WERI-Rb-1 (cell line): ENCODE measurements around the gene CYBA.

Experiments used
- DNase-seq: peaks from one replicate; pipeline ENCODE4 v3.0.0-alpha.2; 2020
- H3K27ac ChIP-seq: fragments of 250-450 bp; sonication (Bioruptor Pico); 2 replicates; pipeline ENCODE4 v1.5.1; 2020; ENCODE audit warnings: mild to moderate bottlenecking, moderate library complexity
- H3K27me3 ChIP-seq: fragments of 250-450 bp; sonication (Bioruptor Pico); 2 replicates; pipeline ENCODE4 v1.5.1; 2021; ENCODE audit warnings: mild to moderate bottlenecking, low read depth, moderate library complexity; ENCODE audit not compliant: insufficient read depth, severe bottlenecking
- H3K36me3 ChIP-seq: fragments of 250-450 bp; sonication (Bioruptor Pico); 2 replicates; pipeline ENCODE4 v1.5.1; 2020; ENCODE audit warnings: mild to moderate bottlenecking, moderate library complexity
- H3K4me3 ChIP-seq: 2 replicates; pipeline ENCODE4 v1.5.1; 2011; ENCODE audit warnings: low read depth, mild to moderate bottlenecking, control low read depth, low read length
- H3K9me3 ChIP-seq: fragments of 250-450 bp; sonication (Bioruptor Pico); 2 replicates; pipeline ENCODE4 v1.5.1; 2021; ENCODE audit warnings: mild to moderate bottlenecking, moderate library complexity; ENCODE audit not compliant: severe bottlenecking
- CTCF ChIP-seq: IDR thresholded peaks from 2 replicates; pipeline ENCODE4 v1.5.1; 2011; ENCODE audit warnings: low read depth, mild to moderate bottlenecking, control low read depth, inconsistent platforms, low read length

Gene CYBA

GRCh38 chr16:88605186-88606147 lies 45.4 kb downstream of the CYBA start:
- Histone ChIP-seq H3K36me3 (peaks cover 4% of the 10 kb centered on the region), H3K4me3 (no peak overlapping the region), H3K9me3 (no peaks in the 10 kb centered on the region), H3K27ac (no peak overlapping the region), H3K27me3 (no peaks in the 10 kb centered on the region)
- no peak for TF ChIP-seq CTCF
- DNase-seq: no peak

DNA sequence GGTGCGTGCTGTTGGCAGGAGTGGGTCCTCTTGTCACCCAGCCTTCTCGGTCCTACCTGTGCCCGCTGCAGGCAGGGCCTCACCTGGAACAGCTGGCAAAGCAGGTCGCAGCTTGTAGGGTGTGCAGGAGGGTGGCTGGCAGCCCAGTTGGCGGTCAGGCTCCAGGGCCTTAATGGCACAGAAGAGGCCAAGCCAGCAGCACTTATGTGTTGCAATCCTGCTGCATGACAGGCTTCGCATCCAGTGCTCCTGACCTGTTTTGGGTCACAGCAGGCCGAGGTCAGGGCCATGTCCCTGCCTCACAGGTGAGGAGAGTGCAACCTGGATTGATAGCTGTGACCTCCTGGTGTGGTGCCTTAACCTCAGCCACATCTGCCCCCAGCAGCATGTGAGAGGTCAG lies 48.8 kb downstream of the CYBA start:
- H3K9me3 ChIP-seq: no peaks in the 10 kb centered on the region
- no peak overlapping the region for H3K27ac ChIP-seq
- DNase-seq: no peak
- no peaks in the 10 kb centered on the region; the same call in 1 of the 2 replicates for H3K36me3 ChIP-seq
- TF ChIP-seq CTCF: no peak
- no peaks in the 10 kb centered on the region for H3K27me3 ChIP-seq
- H3K4me3 ChIP-seq: no peak overlapping the region

- DNase-seq: no peak
Measured at GRCh38 chr16:88601313-88602036, 49.4 kb downstream of the CYBA start.

GRCh38 chr16:88600539-88600896 lies 50.3 kb downstream of the CYBA start:
- no peak overlapping the region for H3K27ac ChIP-seq
- H3K4me3 ChIP-seq: no peak overlapping the region
- no peaks in the 10 kb centered on the region for H3K9me3 ChIP-seq
- TF ChIP-seq CTCF: no peak
- H3K27me3 ChIP-seq: no peaks in the 10 kb centered on the region
- no peaks in the 10 kb centered on the region; the same call in 1 of the 2 replicates for H3K36me3 ChIP-seq
- DNase-seq: no peak

More at GRCh38 chr16:88601313-88602036, 49.4 kb downstream of the CYBA start:
- Histone ChIP-seq H3K27ac (no peak overlapping the region), H3K36me3 (no peaks in the 10 kb centered on the region; the same call in 1 of the 2 replicates), H3K27me3 (no peaks in the 10 kb centered on the region), H3K9me3 (no peaks in the 10 kb centered on the region), H3K4me3 (no peak overlapping the region)
- no peak for TF ChIP-seq CTCF

DNA sequence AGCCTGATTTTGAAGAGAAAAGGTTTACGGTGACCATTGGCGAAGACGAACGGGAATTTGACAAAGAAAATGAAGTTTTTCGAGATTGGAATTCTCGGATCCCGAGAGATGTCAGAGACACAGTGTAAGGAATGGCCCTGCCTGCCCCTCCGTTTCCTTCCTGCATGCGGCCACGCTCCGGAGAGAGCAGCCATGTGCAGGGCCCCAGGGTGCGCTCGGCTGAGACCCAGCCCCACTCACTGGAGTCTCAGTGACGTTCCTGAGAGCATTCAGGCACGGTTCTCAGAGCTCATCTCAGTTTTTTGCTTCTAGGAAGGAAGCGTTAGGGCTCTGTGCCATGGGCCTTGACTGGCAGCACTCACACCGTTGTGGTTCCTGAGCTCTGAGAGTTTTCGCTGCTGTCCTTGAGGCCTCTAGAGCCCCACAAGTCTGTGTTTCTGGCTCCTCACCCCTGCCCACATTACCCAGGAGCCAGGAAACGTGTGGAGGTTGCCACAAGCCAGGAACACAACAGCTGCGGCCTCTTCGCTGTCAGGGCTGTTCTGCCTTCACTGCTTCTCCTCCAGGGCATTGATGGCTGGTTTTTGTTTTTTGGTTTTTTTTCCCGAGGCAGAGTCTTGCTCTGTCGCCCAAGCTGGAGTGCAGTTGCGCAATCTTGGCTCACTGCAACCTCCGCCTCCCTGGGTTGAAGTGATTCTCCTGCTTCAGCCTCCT lies 50.9 kb downstream of the CYBA start:
- DNase-seq: no peak
- Histone ChIP-seq H3K4me3 (no peak overlapping the region), H3K36me3 (no peaks in the 10 kb centered on the region; the same call in 1 of the 2 replicates), H3K27me3 (no peaks in the 10 kb centered on the region), H3K27ac (no peak overlapping the region), H3K9me3 (no peaks in the 10 kb centered on the region)
- no peak for TF ChIP-seq CTCF
